ENCODE results near the gene PRR29. TPM values are rescaled to one million over a fixed set of nuclear protein-coding genes. Genes with fewer than 3 reads are reported as not detected.

The PRR29 gene
- total RNA-seq, 2 donors from 2014 or later: not detected

DNA sequence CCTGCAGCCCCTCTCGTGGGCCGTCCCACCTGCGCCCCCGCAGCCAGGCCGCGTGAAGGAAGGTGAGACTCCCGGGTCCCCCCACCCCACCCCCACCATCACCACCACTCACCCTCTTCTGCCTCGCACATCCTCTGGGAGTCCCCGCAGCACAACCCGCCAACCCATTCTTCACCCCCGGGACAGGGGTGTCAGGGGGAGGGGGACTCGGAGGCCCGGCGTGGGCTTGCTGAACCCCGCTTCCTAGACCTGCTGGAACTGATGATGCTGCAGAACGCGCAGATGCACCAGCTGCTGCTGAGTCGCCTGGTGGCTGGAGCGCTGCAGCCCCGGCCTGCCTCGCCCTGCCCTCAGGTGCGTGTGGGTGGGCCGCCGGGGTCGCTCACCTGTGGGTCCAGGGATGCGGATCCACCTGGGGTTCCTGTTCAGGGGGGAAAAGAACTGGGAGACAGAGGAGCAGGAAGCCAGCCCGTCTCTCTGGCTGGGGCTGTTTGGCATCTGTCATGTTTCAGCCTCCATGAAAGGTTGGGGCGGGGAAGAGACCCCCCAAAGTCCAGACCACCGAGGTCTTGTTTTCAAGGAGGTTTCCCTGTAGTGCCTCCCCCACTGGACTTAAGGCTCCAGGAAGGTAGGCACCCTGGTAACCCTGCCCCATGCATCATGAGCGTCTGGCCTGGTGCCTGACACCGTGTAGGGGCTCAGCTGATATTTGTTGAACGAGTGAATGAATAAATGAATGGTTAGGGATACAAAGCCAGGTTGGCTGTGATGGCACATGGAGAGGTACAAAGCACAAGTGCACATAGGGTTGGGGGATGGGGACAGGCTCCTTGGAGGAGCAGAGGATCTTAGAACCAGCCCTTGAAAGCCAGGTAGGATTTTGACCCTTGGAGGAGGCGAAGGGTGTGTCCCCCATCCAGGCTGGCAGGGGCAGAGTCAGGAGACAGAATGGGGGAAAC is 849 bp downstream of the PRR29 start:
- no peak for ATAC-seq (ENCODE audit: insufficient number of reproducible peaks, low FRiP score, low read depth)
- Histone ChIP-seq H3K9me3 (no peaks in the 10 kb centered on the region), H3K4me3 (peak overlapping the region; percentile 73), H3K36me3 (no peaks in the 10 kb centered on the region), H3K4me1 (ENCODE audit: control insufficient read depth in 1 of 2, low read depth in 2 of 2) (peaks cover 2 to 15% of the 10 kb centered on the region in 2 donors), H3K27me3 (replicated peaks; ENCODE audit: insufficient read depth) (no peaks in the 10 kb centered on the region), H3K27ac (no peak overlapping the region)
- DNase-seq (ENCODE audit: low spot score): no peak
- TF ChIP-seq, protein P1, sequence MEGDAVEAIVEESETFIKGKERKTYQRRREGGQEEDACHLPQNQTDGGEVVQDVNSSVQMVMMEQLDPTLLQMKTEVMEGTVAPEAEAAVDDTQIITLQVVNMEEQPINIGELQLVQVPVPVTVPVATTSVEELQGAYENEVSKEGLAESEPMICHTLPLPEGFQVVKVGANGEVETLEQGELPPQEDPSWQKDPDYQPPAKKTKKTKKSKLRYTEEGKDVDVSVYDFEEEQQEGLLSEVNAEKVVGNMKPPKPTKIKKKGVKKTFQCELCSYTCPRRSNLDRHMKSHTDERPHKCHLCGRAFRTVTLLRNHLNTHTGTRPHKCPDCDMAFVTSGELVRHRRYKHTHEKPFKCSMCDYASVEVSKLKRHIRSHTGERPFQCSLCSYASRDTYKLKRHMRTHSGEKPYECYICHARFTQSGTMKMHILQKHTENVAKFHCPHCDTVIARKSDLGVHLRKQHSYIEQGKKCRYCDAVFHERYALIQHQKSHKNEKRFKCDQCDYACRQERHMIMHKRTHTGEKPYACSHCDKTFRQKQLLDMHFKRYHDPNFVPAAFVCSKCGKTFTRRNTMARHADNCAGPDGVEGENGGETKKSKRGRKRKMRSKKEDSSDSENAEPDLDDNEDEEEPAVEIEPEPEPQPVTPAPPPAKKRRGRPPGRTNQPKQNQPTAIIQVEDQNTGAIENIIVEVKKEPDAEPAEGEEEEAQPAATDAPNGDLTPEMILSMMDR (IDR thresholded peaks at IDR 0.05): no peak

GRCh38 chr17:63999680-64000531 is 1.8 kb downstream of the PRR29 start:
- ATAC-seq (ENCODE audit: insufficient number of reproducible peaks, low FRiP score, low read depth) (no peak), DNase-seq (ENCODE audit: low spot score) (no peak)
- Histone ChIP-seq H3K9me3 (no peaks in the 10 kb centered on the region), H3K4me3 (no peak overlapping the region), H3K27ac (no peak overlapping the region), H3K4me1 (ENCODE audit: control insufficient read depth in 1 of 2, low read depth in 2 of 2) (peaks cover 2 to 15% of the 10 kb centered on the region in 2 donors), H3K27me3 (replicated peaks; ENCODE audit: insufficient read depth) (no peaks in the 10 kb centered on the region), H3K36me3 (no peaks in the 10 kb centered on the region)
- TF ChIP-seq, protein P1 (IDR thresholded peaks at IDR 0.05): no peak

- Histone ChIP-seq H3K27me3 (replicated peaks; ENCODE audit: insufficient read depth) (no peaks in the 10 kb centered on the region), H3K9me3 (no peaks in the 10 kb centered on the region), H3K27ac (no peak overlapping the region), H3K36me3 (no peaks in the 10 kb centered on the region), H3K4me1 (ENCODE audit: control insufficient read depth in 1 of 2, low read depth in 2 of 2) (peaks cover 2 to 15% of the 10 kb centered on the region in 2 donors), H3K4me3 (no peak overlapping the region)
- no peak for ATAC-seq (ENCODE audit: insufficient number of reproducible peaks, low FRiP score, low read depth)
- TF ChIP-seq, protein P1 (IDR thresholded peaks at IDR 0.05): no peak
- DNase-seq (ENCODE audit: low spot score): no peak
These were observed 3.0 kb downstream of the PRR29 start for GRCh38 chr17:64001091-64001579.

GRCh38 chr17:64001763-64002529 is 3.8 kb downstream of the PRR29 start:
- Histone ChIP-seq H3K27ac (peak overlapping the region in 1 of 2 donors; percentile 40), H3K27me3 (replicated peaks; ENCODE audit: insufficient read depth) (no peaks in the 10 kb centered on the region), H3K9me3 (no peaks in the 10 kb centered on the region), H3K36me3 (no peaks in the 10 kb centered on the region), H3K4me1 (ENCODE audit: control insufficient read depth in 1 of 2, low read depth in 2 of 2) (peaks cover 2 to 15% of the 10 kb centered on the region in 2 donors), H3K4me3 (no peak overlapping the region)
- DNase-seq (ENCODE audit: low spot score): no peak
- no peak for ATAC-seq (ENCODE audit: insufficient number of reproducible peaks, low FRiP score, low read depth)
- TF ChIP-seq, protein P1 (IDR thresholded peaks at IDR 0.05): no peak

Measured in thoracic aorta (tissue), 2 donors.